IMR-90 (cell line): ENCODE results near the gene GPR84.

Experiments used
- CEBPB ChIP-seq: IDR thresholded peaks from 2 replicates; pipeline ENCODE4 v1.6.1; 2012; ENCODE audit warnings: low read depth, low read length, improper control_type of control experiment
- CHD1 ChIP-seq: IDR thresholded peaks from 2 replicates; pipeline ENCODE4 v1.6.1; 2012; ENCODE audit warnings: low read depth, low read length, improper control_type of control experiment
- CTCF ChIP-seq: conservative IDR thresholded peaks from 2 replicates; pipeline ENCODE4 v1.5.1; 2012; ENCODE audit warnings: mild to moderate bottlenecking, low read depth, low read length, improper control_type of control experiment
- MAZ ChIP-seq: IDR thresholded peaks from 2 replicates; pipeline ENCODE4 v1.6.1; 2012; ENCODE audit warnings: low read depth, mild to moderate bottlenecking, low read length, improper control_type of control experiment, moderate library complexity, borderline replicate concordance
- NFE2L2 ChIP-seq: fragments of 150-350 bp; IDR thresholded peaks from 2 replicates; pipeline ENCODE4 v1.6.1; 2016; ENCODE audit warnings: low read depth, mild to moderate bottlenecking, low read length
- POLR2A ChIP-seq: IDR thresholded peaks from 2 replicates; pipeline ENCODE4 v1.6.1; 2012; ENCODE audit warnings: mild to moderate bottlenecking, low read depth, low read length
- RAD21 ChIP-seq: IDR thresholded peaks from 2 replicates; pipeline ENCODE4 v1.6.1; 2012; ENCODE audit warnings: low read length, improper control_type of control experiment
- RCOR1 ChIP-seq: IDR thresholded peaks from 2 replicates; pipeline ENCODE4 v1.6.1; 2012; ENCODE audit warnings: mild to moderate bottlenecking, low read length, improper control_type of control experiment; ENCODE audit not compliant: insufficient replicate concordance
- RFX5 ChIP-seq: IDR thresholded peaks from 2 replicates; pipeline ENCODE4 v1.8.0; 2012; ENCODE audit warnings: low read depth, mild to moderate bottlenecking, low read length, moderate library complexity
- SMC3 ChIP-seq: fragments of 150-350 bp; IDR thresholded peaks from 2 replicates; pipeline ENCODE4 v1.6.1; 2016; ENCODE audit warnings: low read depth, mild to moderate bottlenecking, antibody characterized with exemption, low read length, moderate library complexity
- TF ChIP-seq, protein P1 (sequence below): fragments of 150-350 bp; IDR thresholded peaks from 2 replicates; pipeline ENCODE4 v1.6.1; 2016; ENCODE audit warnings: low read depth, mild to moderate bottlenecking, low read length, moderate library complexity, borderline replicate concordance
- TF ChIP-seq, protein P2 (sequence below): fragments of 150-350 bp; IDR thresholded peaks from 2 replicates; pipeline ENCODE4 v1.6.1; 2017; ENCODE audit warnings: mild to moderate bottlenecking, antibody characterized with exemption, low read length, low read depth

GRCh38 chr12:54377797-54378515 lies 13.7 kb upstream of the GPR84 start:
- TF ChIP-seq RAD21 (no peak), CTCF (no peak), CEBPB (no peak), POLR2A (no peak), SMC3 (no peak), RCOR1 (no peak), NFE2L2 (no peak), MAZ (no peak), CHD1 (no peak), RFX5 (no peak)
- TF ChIP-seq, protein P1, sequence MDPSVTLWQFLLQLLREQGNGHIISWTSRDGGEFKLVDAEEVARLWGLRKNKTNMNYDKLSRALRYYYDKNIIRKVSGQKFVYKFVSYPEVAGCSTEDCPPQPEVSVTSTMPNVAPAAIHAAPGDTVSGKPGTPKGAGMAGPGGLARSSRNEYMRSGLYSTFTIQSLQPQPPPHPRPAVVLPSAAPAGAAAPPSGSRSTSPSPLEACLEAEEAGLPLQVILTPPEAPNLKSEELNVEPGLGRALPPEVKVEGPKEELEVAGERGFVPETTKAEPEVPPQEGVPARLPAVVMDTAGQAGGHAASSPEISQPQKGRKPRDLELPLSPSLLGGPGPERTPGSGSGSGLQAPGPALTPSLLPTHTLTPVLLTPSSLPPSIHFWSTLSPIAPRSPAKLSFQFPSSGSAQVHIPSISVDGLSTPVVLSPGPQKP, result no peak
- TF ChIP-seq, protein P2, sequence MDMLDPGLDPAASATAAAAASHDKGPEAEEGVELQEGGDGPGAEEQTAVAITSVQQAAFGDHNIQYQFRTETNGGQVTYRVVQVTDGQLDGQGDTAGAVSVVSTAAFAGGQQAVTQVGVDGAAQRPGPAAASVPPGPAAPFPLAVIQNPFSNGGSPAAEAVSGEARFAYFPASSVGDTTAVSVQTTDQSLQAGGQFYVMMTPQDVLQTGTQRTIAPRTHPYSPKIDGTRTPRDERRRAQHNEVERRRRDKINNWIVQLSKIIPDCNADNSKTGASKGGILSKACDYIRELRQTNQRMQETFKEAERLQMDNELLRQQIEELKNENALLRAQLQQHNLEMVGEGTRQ, result no peak
